ENCODE data around the gene LLGL1. TPM values are rescaled to one million over a fixed set of nuclear protein-coding genes. Genes with fewer than 3 reads are reported as not detected.

LLGL1 gene
- total RNA-seq, 1 experiment from 2014 or later = 44.9 TPM

- no TSS peak for BruUV-seq (replicated peaks)
- DNase-seq = no peak
- intact Hi-C loops (cut with micrococcal nuclease; ENCODE audit: unreplicated experiment) = loop anchor here (10.0 kb wide), 1 partner anchor 85 kb away; the partner anchor contains the start of genes SMCR8 and TOP3A
- no peak overlapping the region for H2AFZ ChIP-seq
- H3K79me2 ChIP-seq (ENCODE audit: low read depth) = peaks cover 13% of the 10 kb centered on the region
- no peaks in the 10 kb centered on the region for H3K9me2 ChIP-seq (ENCODE audit: insufficient read depth)
- H3K4me2 ChIP-seq = no peak overlapping the region
- H3K9me3 ChIP-seq (ENCODE audit: insufficient read depth, low read depth) = no peaks in the 10 kb centered on the region
- TF ChIP-seq EZH2 (IDR thresholded peaks at IDR 0.05; ENCODE audit: low read depth) = no peak
- TF ChIP-seq CTCF (conservative IDR thresholded peaks at IDR 0.05) = no peak
- CTCF ChIA-PET = no interaction called here
- no peaks in the 10 kb centered on the region for H3K27me3 ChIP-seq (ENCODE audit: insufficient read depth, low read depth)
- peaks cover 11% of the 10 kb centered on the region for H3K4me1 ChIP-seq (replicated peaks; ENCODE audit: insufficient read depth)
- H3K27ac ChIP-seq = no peak overlapping the region
- H4K20me1 ChIP-seq (ENCODE audit: insufficient read depth) = 0 out of 2 replicates have a peak, but pooled peaks cover 3% of the 10 kb centered on the region
- no peak overlapping the region for H3K4me3 ChIP-seq
- no peaks in the 10 kb centered on the region for H3K36me3 ChIP-seq (ENCODE audit: low read depth)
- H3F3A ChIP-seq (ENCODE audit: insufficient read depth, low read depth) = no peaks in the 10 kb centered on the region
- POLR2A ChIA-PET (ENCODE audit: unreplicated experiment) = interaction anchor here (0.6 kb wide), 1 partner anchor 104 kb away, joined by 20 read pairs; no protein-coding TSS in a partner anchor
These were observed 4.3 kb downstream of the LLGL1 start for GRCh38 chr17:18229771-18230170.

- no TSS peak for BruUV-seq (replicated peaks)
- Histone ChIP-seq H3K4me1 (replicated peaks; ENCODE audit: insufficient read depth) (peaks cover 15% of the 10 kb centered on the region), H3K36me3 (ENCODE audit: low read depth) (no peaks in the 10 kb centered on the region), H3K4me3 (no peak overlapping the region), H3K27ac (no peak overlapping the region), H4K20me1 (ENCODE audit: insufficient read depth) (0 out of 2 replicates have a peak, but pooled peaks cover 3% of the 10 kb centered on the region), H2AFZ (no peak overlapping the region), H3K9me2 (ENCODE audit: insufficient read depth) (no peaks in the 10 kb centered on the region), H3F3A (ENCODE audit: insufficient read depth, low read depth) (no peaks in the 10 kb centered on the region; the same call in 1 of the 2 replicates), H3K4me2 (no peak overlapping the region), H3K9me3 (ENCODE audit: insufficient read depth, low read depth) (no peaks in the 10 kb centered on the region), H3K79me2 (ENCODE audit: low read depth) (peaks cover 13% of the 10 kb centered on the region), H3K27me3 (ENCODE audit: insufficient read depth, low read depth) (no peaks in the 10 kb centered on the region)
- DNase-seq = no peak
- no peak for TF ChIP-seq CTCF (conservative IDR thresholded peaks at IDR 0.05)
- no peak for TF ChIP-seq EZH2 (IDR thresholded peaks at IDR 0.05; ENCODE audit: low read depth)
- intact Hi-C loops (cut with micrococcal nuclease; ENCODE audit: unreplicated experiment) = no loop called here
- ChIA-PET POLR2A (ENCODE audit: unreplicated experiment) (no interaction called here), CTCF (no interaction called here)
These were observed 5.1 kb downstream of the LLGL1 start for GRCh38 chr17:18230288-18231141.

- intact Hi-C loops (cut with micrococcal nuclease; ENCODE audit: unreplicated experiment) = no loop called here
- no peak for DNase-seq
- TF ChIP-seq EZH2 (IDR thresholded peaks at IDR 0.05; ENCODE audit: low read depth) (no peak), CTCF (conservative IDR thresholded peaks at IDR 0.05) (no peak)
- H4K20me1 ChIP-seq (ENCODE audit: insufficient read depth) = 0 out of 2 replicates have a peak, but pooled peaks cover 3% of the 10 kb centered on the region
- H3K4me2 ChIP-seq = no peak overlapping the region
- BruUV-seq (replicated peaks) = no TSS peak
- no peaks in the 10 kb centered on the region for H3K9me2 ChIP-seq (ENCODE audit: insufficient read depth)
- H3K4me1 ChIP-seq (replicated peaks; ENCODE audit: insufficient read depth) = peaks cover 20% of the 10 kb centered on the region
- H3K36me3 ChIP-seq (ENCODE audit: low read depth) = no peaks in the 10 kb centered on the region
- H3K9me3 ChIP-seq (ENCODE audit: insufficient read depth, low read depth) = no peaks in the 10 kb centered on the region
- CTCF ChIA-PET = no interaction called here
- no peak overlapping the region for H3K27ac ChIP-seq
- POLR2A ChIA-PET (ENCODE audit: unreplicated experiment) = no interaction called here
- H3K27me3 ChIP-seq (ENCODE audit: insufficient read depth, low read depth) = no peaks in the 10 kb centered on the region
- H3F3A ChIP-seq (ENCODE audit: insufficient read depth, low read depth) = peaks cover 3% of the 10 kb centered on the region; the same call in 1 of the 2 replicates
- H2AFZ ChIP-seq = no peak overlapping the region
- no peak overlapping the region for H3K4me3 ChIP-seq
- H3K79me2 ChIP-seq (ENCODE audit: low read depth) = peaks cover 11% of the 10 kb centered on the region
These were observed 5.7 kb downstream of the LLGL1 start for GRCh38 chr17:18231164-18231563.

All from PC-9 (cell line).